Ishikawa (cell line): ENCODE data around the gene CEP57L1.

ENCODE experiments used
- CEBPB ChIP-seq: IDR thresholded peaks from 2 replicates; pipeline ENCODE4 v1.6.1; 2012
- TCF12 ChIP-seq: IDR thresholded peaks from 2 replicates; pipeline ENCODE4 v1.6.1; 2012; ENCODE audit warnings: low read depth
- TF ChIP-seq, protein P1 (sequence below): IDR thresholded peaks from 2 replicates; pipeline ENCODE4 v1.6.1; 2012

DNA sequence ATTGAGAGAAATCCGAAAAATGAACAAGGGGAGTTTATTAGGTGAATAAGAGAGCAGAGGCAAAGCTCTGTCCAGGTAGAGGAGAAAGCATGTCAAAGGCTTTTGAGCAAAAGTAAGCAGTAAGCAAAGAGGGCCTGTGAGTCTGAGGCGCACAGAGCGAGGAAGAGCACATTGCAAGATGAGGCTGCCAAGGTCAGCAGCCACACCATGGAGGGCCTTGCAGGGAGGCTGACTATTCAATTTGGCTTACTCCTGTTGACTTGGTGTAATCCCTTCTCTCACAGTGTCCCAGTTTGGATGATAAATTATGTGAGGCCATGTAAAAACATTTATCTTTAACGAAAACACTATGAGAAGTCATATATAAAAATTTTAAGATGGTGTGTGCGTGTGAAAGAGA, 33.1 kb upstream of the CEP57L1 start:
- TF ChIP-seq CEBPB = no peak
- TF ChIP-seq, protein P1, sequence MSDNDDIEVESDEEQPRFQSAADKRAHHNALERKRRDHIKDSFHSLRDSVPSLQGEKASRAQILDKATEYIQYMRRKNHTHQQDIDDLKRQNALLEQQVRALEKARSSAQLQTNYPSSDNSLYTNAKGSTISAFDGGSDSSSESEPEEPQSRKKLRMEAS = no peak
- TF ChIP-seq TCF12 = no peak
